K562 (cell line): Measurements from ENCODE around the gene CARM1. TPM values are rescaled to one million over a fixed set of nuclear protein-coding genes. Genes with fewer than 3 reads are reported as not detected.

Experiments
- BCOR ChIP-seq: fragments of 450-650 bp; IDR thresholded peaks from 2 replicates; pipeline ENCODE4 v1.6.1; 2016
- FIP1L1 ChIP-seq: fragments of 200-400 bp; formaldehyde crosslinking; IDR thresholded peaks from 2 replicates; pipeline ENCODE4 v1.6.1; 2018; ENCODE audit warnings: mild to moderate bottlenecking, low read depth, low read length; ENCODE audit not compliant: poor library complexity, severe bottlenecking
- FOS ChIP-seq: IDR thresholded peaks from 3 replicates; pipeline ENCODE4 v1.6.1; 2011; ENCODE audit not compliant: insufficient read length; ENCODE audit errors: extremely low read depth
- FOSL1 ChIP-seq: fragments of 200-800 bp; sonication (Bioruptor generic); conservative IDR thresholded peaks from 2 replicates; pipeline ENCODE4 v1.6.1; 2016; ENCODE audit warnings: missing genetic modification characterization, missing compliant biosample characterization
- FOXA1 ChIP-seq: fragments of 450-650 bp; IDR thresholded peaks from 2 replicates; pipeline ENCODE4 v1.6.1; 2016; ENCODE audit warnings: mild to moderate bottlenecking, borderline replicate concordance
- FOXK2 ChIP-seq, 2 experiments: fragments of 450-650 bp; IDR thresholded peaks in 1 of 2; conservative IDR thresholded peaks in 1 of 2; 2 replicates each; pipeline ENCODE4 v1.6.1; 2016; ENCODE audit warnings: low read depth in 2 of 2, mild to moderate bottlenecking in 1 of 2
- HNRNPH1 ChIP-seq: fragments of 200-400 bp; formaldehyde crosslinking; optimal IDR thresholded peaks from 2 replicates; pipeline ENCODE3; 2017; ENCODE audit warnings: low read depth, mild to moderate bottlenecking, low read length, moderate library complexity
- MAZ ChIP-seq, 2 experiments: fragments of 450-650 bp in 1 of 2; sonication (generic) in 1 of 2; formaldehyde crosslinking; IDR thresholded peaks in 1 of 2; conservative IDR thresholded peaks in 1 of 2; 2 replicates each; pipeline versions ENCODE4 v1.4.0 to v1.5.0; 2020; ENCODE audit warnings: mild to moderate bottlenecking in 1 of 2, missing genetic modification reagents in 1 of 2
- MCM3 ChIP-seq: fragments of 450-650 bp; IDR thresholded peaks from 2 replicates; pipeline ENCODE4 v1.6.1; 2016
- NUFIP1 ChIP-seq: fragments of 450-650 bp; IDR thresholded peaks from 2 replicates; pipeline ENCODE4 v1.6.1; 2018; ENCODE audit not compliant: partially characterized antibody
- PCBP1 ChIP-seq: fragments of 200-400 bp; formaldehyde crosslinking; IDR thresholded peaks from 2 replicates; pipeline ENCODE4 v1.6.1; 2018; ENCODE audit warnings: mild to moderate bottlenecking, low read depth, low read length; ENCODE audit not compliant: poor library complexity, severe bottlenecking
- PURB ChIP-seq: sonication (generic); formaldehyde crosslinking; IDR thresholded peaks from 2 replicates; pipeline ENCODE4 v1.9.0; 2021; ENCODE audit warnings: low read depth, mild to moderate bottlenecking, missing genetic modification reagents
- RBM22 ChIP-seq: fragments of 200-400 bp; formaldehyde crosslinking; IDR thresholded peaks from 2 replicates; pipeline ENCODE4 v1.6.1; 2018; ENCODE audit warnings: low read length, low read depth; ENCODE audit not compliant: poor library complexity, severe bottlenecking
- RNF2 ChIP-seq: sonication (generic); IDR thresholded peaks from 2 replicates; pipeline ENCODE4 v1.6.1; 2016
- SAP30 ChIP-seq: fragments of 200-600 bp; sonication (generic); IDR thresholded peaks from 2 replicates; pipeline ENCODE4 v1.6.1; 2012; ENCODE audit warnings: borderline replicate concordance, low read depth, mild to moderate bottlenecking, moderate library complexity, low read length, control low read depth, inconsistent platforms; ENCODE audit not compliant: insufficient read depth, poor library complexity, severe bottlenecking
- TFAP4 ChIP-seq: sonication (generic); formaldehyde crosslinking; IDR thresholded peaks from 2 replicates; pipeline ENCODE4 v1.8.0; 2022; ENCODE audit warnings: missing genetic modification reagents, mild to moderate bottlenecking, moderate library complexity, borderline replicate concordance
- XRCC3 ChIP-seq: fragments of 450-650 bp; IDR thresholded peaks from 2 replicates; pipeline ENCODE4 v1.6.1; 2017; ENCODE audit warnings: mild to moderate bottlenecking, moderate library complexity
- ZBTB17 ChIP-seq: fragments of 450-650 bp; formaldehyde crosslinking; IDR thresholded peaks from 2 replicates; pipeline ENCODE4 v1.4.0; 2020; ENCODE audit warnings: mild to moderate bottlenecking
- ZFP36 ChIP-seq: fragments of 150-350 bp; IDR thresholded peaks from 2 replicates; pipeline ENCODE4 v1.6.1; 2018; ENCODE audit warnings: low read length, low read depth; ENCODE audit not compliant: partially characterized antibody
- ZNF347 ChIP-seq: fragments of 450-650 bp; formaldehyde crosslinking; IDR thresholded peaks from 2 replicates; pipeline ENCODE4 v1.4.0; 2020; ENCODE audit warnings: low read depth, mild to moderate bottlenecking, moderate library complexity
- ZNF449 ChIP-seq: fragments of 250-450 bp; sonication (Bioruptor Pico); IDR thresholded peaks from 2 replicates; pipeline ENCODE4 v1.8.0; 2022; ENCODE audit warnings: moderate library complexity, mild to moderate bottlenecking, inconsistent platforms
- polyA plus RNA-seq, 8 experiments: library from polyadenylated mRNA; depleted of rRNA in 4 of 8; stranded (reverse) in 5 of 8; unstranded in 3 of 8; fragments of >200 nt; fragmentation: Nextera tagmentation in 2 of 8; fragmentation: Illumina TruSeq in 1 of 8; extraction: Ambion mirVana in 2 of 8; extraction: Trizol in 1 of 8; gene quantifications; 2 replicates each; pipeline versions ENCODE4 v1.2.1 to v1.2.3, GENCODE V29; 2011 to 2014; ENCODE audit warnings: inconsistent platforms in 1 of 8, missing spikeins in 1 of 8
- total RNA-seq, 7 experiments: library from RNA; depleted of rRNA in 6 of 7; stranded (reverse); fragments of >200 nt in 6 of 7; fragmentation: Illumina TruSeq in 2 of 7; extraction: Trizol in 2 of 7; gene quantifications; 2 replicates each; pipeline versions ENCODE4 v1.2.1 to v1.2.3, GENCODE V29; 2011 to 2021; ENCODE audit warnings: low replicate concordance in 1 of 7
- TF ChIP-seq, protein P1 (sequence below), 3 experiments: IDR thresholded peaks in 2 of 3; conservative IDR thresholded peaks in 1 of 3; 2 replicates each; pipeline ENCODE4 v1.5.1; 2011 to 2012; ENCODE audit warnings: low read length in 3 of 3, mild to moderate bottlenecking in 3 of 3, control low read depth in 2 of 3, improper control_type of control experiment in 1 of 3, inconsistent platforms in 1 of 3, low read depth in 1 of 3, mixed read lengths in 1 of 3, moderate library complexity in 1 of 3; ENCODE audit not compliant: insufficient read depth in 2 of 3
- TF ChIP-seq, protein P2 (sequence below): fragments of 450-650 bp; formaldehyde crosslinking; IDR thresholded peaks from 2 replicates; pipeline ENCODE4 v1.4.0; 2022; ENCODE audit warnings: missing genetic modification characterization

CARM1 gene
- total and polyA plus RNA-seq, 9 of the 15 experiments (the other 6 are each of a cell fraction or from before 2014, with no cell fraction given): 0.36 to 86.0 (median 29.7) TPM

DNA sequence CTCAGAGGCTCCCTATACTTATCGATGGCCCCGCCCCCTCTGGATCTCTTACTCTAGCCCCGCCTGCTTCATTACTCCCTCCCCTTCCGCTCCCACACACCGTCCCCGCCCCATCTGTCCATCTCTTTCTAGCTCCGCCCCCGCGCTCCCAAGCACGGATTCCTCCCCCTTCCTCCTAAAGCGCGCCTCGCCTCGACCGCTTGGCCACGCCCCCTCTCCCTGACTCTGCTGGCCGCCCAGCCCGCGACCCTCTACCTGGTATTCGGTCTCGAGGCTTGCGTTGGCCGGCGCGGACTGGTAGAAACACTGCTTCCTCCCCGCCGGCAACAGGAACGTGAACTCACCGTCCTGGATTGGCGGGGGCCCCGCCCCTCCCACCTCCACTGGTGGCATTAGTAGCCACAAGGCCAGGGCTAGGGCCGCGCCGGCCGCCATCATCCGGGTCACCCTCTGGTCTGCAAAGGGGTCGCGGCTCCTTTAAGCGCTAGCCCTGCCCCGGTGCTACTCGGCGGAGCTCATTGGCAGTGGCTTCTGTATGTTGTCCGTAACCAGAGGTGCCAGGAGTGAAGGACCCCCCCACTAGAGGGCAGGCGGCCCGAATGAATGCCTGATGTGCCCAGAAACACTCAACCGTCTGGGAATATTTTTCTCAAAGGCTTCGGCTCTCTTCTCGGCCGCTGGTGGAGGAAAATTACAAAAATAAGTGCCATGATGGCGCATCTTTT lies 35.4 kb upstream of the CARM1 start, which contains the start of gene TMED1 (continued):
- TF ChIP-seq TFAP4 (CRISPR knock-in tag) (no peak), ZBTB17 (peak; percentile 44; the same call in 1 of the 2 replicates), SAP30 (no peak), PURB (CRISPR knock-in tag) (no peak), FOSL1 (no peak), MCM3 (no peak), RBM22 (peak; percentile 97), HNRNPH1 (no peak), MAZ (CRISPR knock-in tag; conservative IDR thresholded peaks at IDR 0.05 in 1 of 2, IDR thresholded peaks at IDR 0.05 in 1 of 2) (peak; percentile 82 to 83), BCOR (no peak), ZNF449 (no peak), RNF2 (no peak), FOS (peak; percentile 1), FIP1L1 (peak; percentile 87), FOXA1 (no peak), NUFIP1 (no peak), ZNF347 (CRISPR knock-in tag) (peak; percentile 47; the same call in 1 of the 2 replicates), PCBP1 (no peak), XRCC3 (no peak), FOXK2 (conservative IDR thresholded peaks at IDR 0.05 in 1 of 2, IDR thresholded peaks at IDR 0.05 in 1 of 2; ENCODE audit: low read depth in 2 of 2) (peak; percentile 13 to 21; a peak in 2 of 4 replicates), ZFP36 (no peak)
- TF ChIP-seq, protein P1, sequence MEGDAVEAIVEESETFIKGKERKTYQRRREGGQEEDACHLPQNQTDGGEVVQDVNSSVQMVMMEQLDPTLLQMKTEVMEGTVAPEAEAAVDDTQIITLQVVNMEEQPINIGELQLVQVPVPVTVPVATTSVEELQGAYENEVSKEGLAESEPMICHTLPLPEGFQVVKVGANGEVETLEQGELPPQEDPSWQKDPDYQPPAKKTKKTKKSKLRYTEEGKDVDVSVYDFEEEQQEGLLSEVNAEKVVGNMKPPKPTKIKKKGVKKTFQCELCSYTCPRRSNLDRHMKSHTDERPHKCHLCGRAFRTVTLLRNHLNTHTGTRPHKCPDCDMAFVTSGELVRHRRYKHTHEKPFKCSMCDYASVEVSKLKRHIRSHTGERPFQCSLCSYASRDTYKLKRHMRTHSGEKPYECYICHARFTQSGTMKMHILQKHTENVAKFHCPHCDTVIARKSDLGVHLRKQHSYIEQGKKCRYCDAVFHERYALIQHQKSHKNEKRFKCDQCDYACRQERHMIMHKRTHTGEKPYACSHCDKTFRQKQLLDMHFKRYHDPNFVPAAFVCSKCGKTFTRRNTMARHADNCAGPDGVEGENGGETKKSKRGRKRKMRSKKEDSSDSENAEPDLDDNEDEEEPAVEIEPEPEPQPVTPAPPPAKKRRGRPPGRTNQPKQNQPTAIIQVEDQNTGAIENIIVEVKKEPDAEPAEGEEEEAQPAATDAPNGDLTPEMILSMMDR (IDR thresholded peaks at IDR 0.05 in 2 of 3, conservative IDR thresholded peaks at IDR 0.05 in 1 of 3; ENCODE audit: insufficient read depth in 2 of 3, low read depth in 1 of 3, low read length in 3 of 3): peak; percentile 9 to 22 (median 20); a peak in 1 of 6 replicates
- TF ChIP-seq, protein P2, sequence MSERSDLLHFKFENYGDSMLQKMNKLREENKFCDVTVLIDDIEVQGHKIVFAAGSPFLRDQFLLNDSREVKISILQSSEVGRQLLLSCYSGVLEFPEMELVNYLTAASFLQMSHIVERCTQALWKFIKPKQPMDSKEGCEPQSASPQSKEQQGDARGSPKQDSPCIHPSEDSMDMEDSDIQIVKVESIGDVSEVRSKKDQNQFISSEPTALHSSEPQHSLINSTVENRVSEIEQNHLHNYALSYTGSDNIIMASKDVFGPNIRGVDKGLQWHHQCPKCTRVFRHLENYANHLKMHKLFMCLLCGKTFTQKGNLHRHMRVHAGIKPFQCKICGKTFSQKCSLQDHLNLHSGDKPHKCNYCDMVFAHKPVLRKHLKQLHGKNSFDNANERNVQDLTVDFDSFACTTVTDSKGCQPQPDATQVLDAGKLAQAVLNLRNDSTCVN (CRISPR knock-in tag): 0 out of 2 replicates have a peak, but pooled peaks have one; percentile 49
